ENCODE measurements around the gene ASB15.

Gene ASB15

GRCh38 chr7:123635551-123636359, 34.1 kb downstream of the ASB15 start:
- DNase-seq (ENCODE audit: low read depth in 2 of 2), result no peak

- no peak for DNase-seq (ENCODE audit: low read depth in 2 of 2)
These were observed 35.6 kb downstream of the ASB15 start for GRCh38 chr7:123637203-123637602.

DNA sequence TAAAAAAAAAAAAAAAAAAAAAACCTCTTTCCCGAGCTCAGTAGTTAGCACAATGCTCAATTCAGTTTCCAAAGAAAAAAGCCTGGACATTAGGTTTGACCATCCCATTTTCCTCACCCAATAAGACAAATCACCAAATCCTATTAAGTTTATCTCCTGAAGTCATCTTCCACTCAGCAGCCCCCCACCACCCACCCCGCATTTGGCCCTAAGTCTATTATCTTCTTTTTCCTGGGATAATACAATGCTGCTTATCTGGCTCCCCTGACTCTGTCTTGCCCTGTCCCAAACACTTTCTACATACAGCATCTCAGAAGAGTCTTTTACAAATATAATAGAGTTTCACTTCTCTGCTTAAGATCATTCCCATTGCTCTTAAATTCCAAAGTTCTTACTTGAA, 36.3 kb downstream of the ASB15 start:
- DNase-seq (ENCODE audit: low read depth in 2 of 2), result no peak

GRCh38 chr7:123639631-123640030, 38.0 kb downstream of the ASB15 start:
- no peak for DNase-seq (ENCODE audit: low read depth in 2 of 2)

GRCh38 chr7:123640583-123640982, 39.0 kb downstream of the ASB15 start:
- DNase-seq (ENCODE audit: low read depth in 2 of 2), result no peak

GRCh38 chr7:123641901-123642300, 40.3 kb downstream of the ASB15 start:
- DNase-seq (ENCODE audit: low read depth in 2 of 2), result no peak

GRCh38 chr7:123643495-123644441, 42.1 kb downstream of the ASB15 start:
- DNase-seq (ENCODE audit: low read depth in 2 of 2), result no peak

DNA sequence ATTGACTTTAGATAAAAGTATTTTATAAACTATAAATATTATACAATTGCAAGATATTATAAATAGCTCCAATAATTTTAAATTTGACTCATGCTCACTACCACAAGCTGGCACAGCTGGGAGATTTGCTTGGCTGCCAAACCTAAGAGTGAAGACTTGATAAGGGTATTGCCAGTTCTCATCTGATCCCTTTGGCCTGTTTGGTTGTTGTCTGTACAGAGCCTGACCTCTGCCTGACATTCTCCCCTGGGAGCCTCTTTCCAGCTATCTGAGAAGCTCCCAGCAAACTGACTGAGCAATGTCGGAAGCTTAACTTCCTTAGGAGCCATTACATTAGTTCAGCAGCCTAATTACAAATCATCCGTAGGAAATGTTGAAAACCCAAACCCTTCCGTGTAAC, 43.9 kb downstream of the ASB15 start:
- no peak for DNase-seq (ENCODE audit: low read depth in 2 of 2)

- DNase-seq (ENCODE audit: low read depth in 2 of 2), result no peak
These were observed 45.6 kb downstream of the ASB15 start for GRCh38 chr7:123647106-123647730.

GRCh38 chr7:123649964-123650363, 48.3 kb downstream of the ASB15 start:
- DNase-seq (ENCODE audit: low read depth in 2 of 2), result no peak

- no peak for DNase-seq (ENCODE audit: low read depth in 2 of 2)
These were observed 49.0 kb downstream of the ASB15 start for GRCh38 chr7:123650595-123650994.

DNA sequence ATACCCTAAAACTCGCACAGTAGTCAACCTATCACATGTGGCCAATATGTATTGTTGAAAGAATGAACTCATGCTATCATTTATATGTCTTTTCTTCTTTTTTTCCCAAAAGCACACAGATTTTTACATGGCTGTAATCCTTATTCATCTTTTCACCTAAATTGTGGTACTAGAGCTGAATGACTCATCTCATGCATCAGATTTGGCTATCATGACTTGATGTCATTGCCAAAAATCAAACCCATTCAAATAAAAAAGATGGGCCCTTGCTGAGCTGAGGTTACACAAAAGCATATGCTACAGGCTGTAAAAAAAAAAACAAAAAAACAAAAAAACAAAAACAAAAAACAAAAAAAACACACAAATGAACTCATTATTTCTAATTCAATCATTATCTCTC, 50.8 kb downstream of the ASB15 start:
- no peak for DNase-seq (ENCODE audit: low read depth in 2 of 2)

GRCh38 chr7:123653162-123653561, 51.5 kb downstream of the ASB15 start:
- no peak for DNase-seq (ENCODE audit: low read depth in 2 of 2)

- DNase-seq (ENCODE audit: low read depth in 2 of 2), result no peak
These were observed 54.0 kb downstream of the ASB15 start, which contains the start of gene LMOD2 for GRCh38 chr7:123655614-123656013. LMOD2 (plus strand) TSS chr7:123655866; CDS start chr7:123655964, 98 bp downstream.

- no peak for DNase-seq (ENCODE audit: low read depth in 2 of 2)
These were observed 55.1 kb downstream of the ASB15 start for GRCh38 chr7:123656544-123657303.

DNA sequence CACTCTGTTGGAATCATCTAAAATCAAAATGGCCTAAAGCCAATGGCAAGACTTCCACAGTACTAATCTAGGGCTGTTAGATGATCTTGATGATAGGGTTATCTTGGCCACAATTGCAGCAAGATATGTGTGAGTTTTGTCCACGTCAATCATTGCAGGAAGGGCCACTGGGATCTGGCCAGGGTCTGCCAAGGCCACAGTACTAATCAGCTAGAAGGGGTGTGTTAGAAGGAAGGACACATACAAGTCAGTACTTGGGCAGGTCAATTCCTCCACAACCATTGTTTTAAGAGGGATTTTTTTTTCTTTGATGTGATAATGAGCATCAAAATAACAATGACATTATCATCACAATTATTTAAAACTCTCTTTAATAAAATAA, 55.7 kb downstream of the ASB15 start:
- no peak for DNase-seq (ENCODE audit: low read depth in 2 of 2)

GRCh38 chr7:123658023-123658422, 56.4 kb downstream of the ASB15 start:
- DNase-seq (ENCODE audit: low read depth in 2 of 2), result no peak

- no peak for DNase-seq (ENCODE audit: low read depth in 2 of 2)
These were observed 59.1 kb downstream of the ASB15 start for GRCh38 chr7:123660514-123661354.

DNA sequence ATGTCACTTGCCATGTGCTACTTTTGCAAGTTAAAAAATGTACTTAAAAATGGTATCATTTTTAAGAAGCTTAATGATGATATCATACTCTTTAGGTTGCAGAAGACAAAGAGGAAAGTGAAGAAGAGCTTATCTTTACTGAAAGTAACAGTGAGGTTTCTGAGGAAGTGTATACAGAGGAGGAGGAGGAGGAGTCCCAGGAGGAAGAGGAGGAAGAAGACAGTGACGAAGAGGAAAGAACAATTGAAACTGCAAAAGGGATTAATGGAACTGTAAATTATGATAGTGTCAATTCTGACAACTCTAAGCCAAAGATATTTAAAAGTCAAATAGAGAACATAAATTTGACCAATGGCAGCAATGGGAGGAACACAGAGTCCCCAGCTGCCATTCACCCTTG, 60.1 kb downstream of the ASB15 start:
- DNase-seq (ENCODE audit: low read depth in 2 of 2), result no peak

GRCh38 chr7:123662293-123662692, 60.7 kb downstream of the ASB15 start:
- DNase-seq (ENCODE audit: low read depth in 2 of 2), result no peak

GRCh38 chr7:123662755-123663154, 61.1 kb downstream of the ASB15 start:
- no peak for DNase-seq (ENCODE audit: low read depth in 2 of 2)

Measured in stimulated activated CD4-positive, alpha-beta T cell treated with anti-CD3 and anti-CD28 coated beads, Interleukin-1b, Interleukin-23, amount 100 ng/mL, for 4 hours (primary cell).